GM18907 (cell line): ENCODE results near the gene HAUS5.
"Not testable (repeated sequence)": the region's sequence is repeated elsewhere in the genome, so short reads cannot be mapped to it uniquely, and the experiment has no call there.

ENCODE experiments used
- ATAC-seq: cut with Tn5 transposase; IDR thresholded peaks from one replicate; pipeline ENCODE4 v1.9.1; 2021; ENCODE audit warnings: mild to moderate bottlenecking, moderate library complexity; ENCODE audit not compliant: unreplicated experiment

HAUS5 gene, protein sequence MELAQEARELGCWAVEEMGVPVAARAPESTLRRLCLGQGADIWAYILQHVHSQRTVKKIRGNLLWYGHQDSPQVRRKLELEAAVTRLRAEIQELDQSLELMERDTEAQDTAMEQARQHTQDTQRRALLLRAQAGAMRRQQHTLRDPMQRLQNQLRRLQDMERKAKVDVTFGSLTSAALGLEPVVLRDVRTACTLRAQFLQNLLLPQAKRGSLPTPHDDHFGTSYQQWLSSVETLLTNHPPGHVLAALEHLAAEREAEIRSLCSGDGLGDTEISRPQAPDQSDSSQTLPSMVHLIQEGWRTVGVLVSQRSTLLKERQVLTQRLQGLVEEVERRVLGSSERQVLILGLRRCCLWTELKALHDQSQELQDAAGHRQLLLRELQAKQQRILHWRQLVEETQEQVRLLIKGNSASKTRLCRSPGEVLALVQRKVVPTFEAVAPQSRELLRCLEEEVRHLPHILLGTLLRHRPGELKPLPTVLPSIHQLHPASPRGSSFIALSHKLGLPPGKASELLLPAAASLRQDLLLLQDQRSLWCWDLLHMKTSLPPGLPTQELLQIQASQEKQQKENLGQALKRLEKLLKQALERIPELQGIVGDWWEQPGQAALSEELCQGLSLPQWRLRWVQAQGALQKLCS

DNA sequence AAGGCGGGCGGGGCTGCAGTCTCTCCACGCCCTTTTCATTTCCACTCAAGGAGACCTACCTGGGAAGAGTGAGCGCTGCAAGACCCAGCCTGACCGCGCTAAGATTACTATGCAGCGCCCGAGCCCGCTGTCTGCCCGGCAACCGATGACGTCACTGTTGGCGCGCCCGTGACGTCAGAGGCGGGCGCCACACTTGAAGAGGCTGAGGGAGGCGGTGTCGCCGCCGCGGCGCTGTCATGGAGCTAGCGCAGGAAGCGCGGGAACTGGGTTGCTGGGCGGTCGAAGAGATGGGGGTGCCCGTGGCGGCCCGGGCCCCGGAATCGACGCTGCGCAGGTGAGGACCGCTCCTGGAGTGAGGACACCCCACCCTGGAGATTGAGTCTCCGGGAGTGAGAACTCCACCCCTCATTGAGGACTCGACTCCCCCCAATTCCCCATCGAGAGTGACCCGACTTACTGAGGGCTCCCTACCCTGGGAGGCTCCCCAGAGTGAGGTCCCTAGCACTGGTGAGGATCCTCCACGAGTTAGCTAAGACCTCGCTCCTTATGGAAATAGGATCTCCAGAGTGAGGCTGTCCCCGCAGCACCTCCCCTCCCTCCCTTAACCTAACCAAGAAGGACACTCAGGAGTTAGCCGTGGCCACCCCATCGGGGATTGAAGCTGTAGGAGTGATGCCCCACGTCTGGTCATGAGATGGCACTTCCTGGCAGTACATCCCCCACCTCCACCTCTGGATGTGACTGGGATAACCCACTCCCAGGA is at the start of gene HAUS5:
HAUS5 (plus strand) TSS at position 177 of the 763 bp plus-strand sequence; CDS start at position 237, 60 bp downstream.
- peak; percentile 72 for ATAC-seq

DNA sequence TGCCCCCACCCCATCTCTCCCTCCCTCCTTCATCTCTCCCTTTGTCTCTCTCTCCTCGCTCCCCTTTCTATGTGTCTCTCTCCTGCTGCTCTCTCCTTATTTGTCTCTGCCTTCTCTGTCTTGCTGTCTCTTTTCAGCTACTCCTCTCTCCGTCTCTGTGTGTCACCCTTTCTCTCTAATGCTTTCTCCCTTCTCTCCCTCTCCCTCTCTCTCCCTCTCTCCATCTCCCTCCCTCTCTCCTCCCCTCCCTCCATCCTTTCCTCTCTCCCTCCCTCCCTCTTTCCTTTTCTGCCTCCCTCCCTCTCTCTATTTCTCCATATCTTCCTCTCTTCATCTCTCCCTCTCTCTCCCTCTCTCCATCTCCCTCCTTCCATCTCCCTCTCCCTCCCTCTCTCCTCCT is 49.8 kb upstream of the HAUS5 start:
- ATAC-seq, result no peak

DNA sequence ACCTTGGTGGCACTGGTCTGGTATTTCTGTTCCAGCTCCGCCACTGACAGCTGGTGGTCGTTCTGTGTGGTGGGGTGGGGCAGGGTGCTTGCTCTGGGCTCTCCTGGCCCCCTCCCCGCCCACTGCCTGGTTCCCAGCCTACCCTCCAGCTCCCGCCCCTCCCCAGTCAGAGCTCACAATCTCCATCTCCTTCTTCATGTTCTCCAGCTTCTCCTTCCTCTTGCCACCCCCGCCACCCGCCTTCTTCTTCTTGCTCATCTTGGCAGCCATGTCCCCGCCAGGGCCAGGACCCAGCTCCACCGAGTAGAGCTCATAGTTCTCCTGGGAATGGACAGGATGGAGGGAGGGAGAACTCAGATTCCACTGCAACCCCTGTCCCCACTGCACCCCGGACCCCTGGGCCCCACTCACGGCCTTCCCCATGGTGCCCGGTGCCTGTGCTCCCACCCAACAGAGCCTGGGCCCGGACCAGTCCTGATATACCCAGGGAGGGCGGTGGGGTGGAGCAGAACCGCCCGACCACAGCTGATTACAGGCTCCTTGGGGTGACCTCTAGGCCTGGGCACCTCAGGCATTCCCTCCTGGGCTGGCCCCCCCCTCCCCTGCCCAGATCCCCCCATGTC is 49.2 kb upstream of the HAUS5 start, which contains the start of gene ATP4A:
ATP4A (minus strand) TSS at position 452 of the 623 bp plus-strand sequence; CDS start at position 423, 29 bp downstream.
- no peak for ATAC-seq

DNA sequence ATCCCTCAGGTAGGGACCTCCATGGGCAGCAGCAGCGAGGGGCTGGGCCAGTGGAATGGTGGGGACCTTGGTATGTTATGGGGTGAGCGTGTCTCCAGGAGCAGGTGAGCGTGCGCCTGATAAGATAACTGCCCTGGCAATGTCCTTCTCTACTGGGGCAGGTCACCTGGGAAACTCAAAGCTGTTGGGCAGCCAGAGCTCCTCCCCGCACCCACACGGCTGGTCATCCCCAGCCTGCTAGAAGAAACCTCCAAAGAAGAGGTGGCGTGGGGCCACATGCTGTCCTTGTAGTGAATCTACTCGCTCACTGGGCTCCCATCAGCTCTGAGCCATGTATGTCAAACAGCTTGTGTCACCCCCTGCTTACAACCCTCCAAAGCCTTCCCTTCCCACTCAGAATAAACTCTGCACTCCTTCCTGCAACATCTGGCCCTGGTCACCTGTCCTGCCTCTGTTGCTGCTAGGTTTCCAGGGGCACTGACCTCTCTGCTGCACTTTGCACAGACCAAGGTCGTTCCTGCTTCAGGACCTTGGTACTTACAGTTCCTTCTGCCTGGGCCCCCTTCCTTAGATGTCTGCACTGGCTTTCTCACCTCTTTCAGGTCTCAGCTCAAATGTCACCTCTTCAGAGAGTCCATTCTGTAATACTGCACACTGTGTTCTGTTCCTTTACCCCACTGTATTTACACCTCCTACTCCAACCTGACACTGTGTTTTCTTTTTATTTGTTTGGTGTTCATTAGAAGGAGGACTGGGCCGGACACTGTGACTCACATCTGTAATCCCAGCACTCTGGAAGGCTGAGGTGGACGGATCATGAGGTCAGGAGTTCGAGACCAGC is 47.3 kb upstream of the HAUS5 start:
- ATAC-seq, result no peak

DNA sequence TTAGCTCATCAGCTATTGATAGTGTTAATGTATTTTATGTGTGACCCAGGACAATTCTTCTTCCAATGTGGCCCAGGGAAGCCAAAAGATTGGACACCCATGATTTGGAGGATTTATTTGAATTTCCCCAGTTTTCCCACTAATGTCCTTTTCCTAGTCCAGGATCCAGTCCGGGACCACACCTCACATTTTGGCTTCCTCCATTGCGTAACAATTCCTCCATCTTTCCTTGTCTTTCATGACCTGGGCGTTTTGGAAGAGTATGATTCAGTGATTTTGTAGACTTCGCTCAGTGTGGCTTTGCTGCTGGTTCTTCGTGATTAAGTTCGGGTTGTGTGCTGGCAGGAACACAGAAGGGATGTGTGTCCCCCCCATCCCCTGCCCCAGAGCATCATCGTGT is 45.8 kb upstream of the HAUS5 start:
- no peak for ATAC-seq

DNA sequence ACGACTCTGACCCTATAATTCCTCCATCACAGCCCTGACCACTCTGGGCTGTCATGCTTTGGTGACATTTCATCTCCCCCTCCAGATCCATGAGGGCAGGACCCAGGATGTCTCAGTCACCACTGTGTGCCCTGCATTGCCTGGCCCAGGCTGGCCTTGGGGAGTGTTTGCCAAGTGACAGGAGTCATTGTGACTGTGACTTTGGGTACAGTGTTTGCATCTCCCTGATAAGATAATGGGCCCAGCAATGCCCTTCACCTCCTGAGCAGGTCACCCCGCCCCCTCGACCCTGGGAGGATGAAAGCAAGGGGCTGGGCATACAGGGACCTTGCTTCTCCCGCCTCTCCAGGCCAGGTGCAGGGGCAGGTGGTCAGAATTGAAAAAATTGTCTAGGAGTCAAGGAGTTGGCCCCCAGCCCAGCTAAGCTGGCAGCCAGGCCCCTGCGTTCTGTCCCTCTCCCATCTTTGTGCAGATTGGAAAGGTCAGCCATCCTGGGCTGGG is 43.2 kb upstream of the HAUS5 start:
- no peak for ATAC-seq

DNA sequence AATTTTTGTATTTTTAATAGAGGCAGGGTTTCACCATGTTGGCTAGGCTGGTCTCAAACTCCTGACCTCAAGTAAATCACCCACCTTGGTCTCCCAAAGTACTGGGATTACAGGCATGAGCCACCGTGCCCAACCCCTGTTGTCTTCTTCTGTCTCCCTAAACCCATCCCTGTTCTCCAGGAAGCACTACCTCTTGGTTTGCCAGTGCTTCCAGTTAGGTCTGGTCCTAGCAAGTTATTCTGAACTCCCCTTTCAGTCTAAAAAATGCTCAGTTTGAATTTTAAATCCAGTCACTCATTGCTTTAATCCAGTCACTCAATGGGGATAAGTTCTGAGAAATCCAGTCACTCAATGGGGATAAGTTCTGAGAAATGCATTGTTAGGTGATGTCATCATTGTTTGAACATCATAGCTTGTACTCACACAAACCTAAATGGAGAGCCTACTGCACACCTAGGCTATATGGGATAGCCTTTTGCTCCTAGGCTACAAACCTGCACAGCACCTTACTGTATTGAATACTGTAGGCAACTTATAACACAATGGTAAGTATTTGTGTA is 41.0 kb upstream of the HAUS5 start:
- no peak for ATAC-seq

DNA sequence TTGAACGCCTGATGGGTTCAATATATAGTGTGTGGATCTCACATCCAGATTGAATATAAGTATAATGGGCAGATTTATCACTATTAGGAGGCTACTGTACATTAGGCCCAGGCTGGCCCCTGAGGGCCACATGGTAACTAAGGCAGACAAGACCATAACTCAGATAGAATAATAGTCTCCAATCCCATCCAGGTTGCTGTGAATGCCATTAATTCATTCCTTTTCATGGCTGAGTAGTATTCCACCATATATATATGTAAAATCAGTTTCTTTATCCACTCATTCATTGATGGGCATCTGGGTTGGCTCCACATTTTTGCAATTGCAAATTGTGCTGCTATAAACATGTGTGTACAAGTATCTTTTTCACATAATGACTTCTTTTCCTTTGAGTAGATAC is 34.6 kb upstream of the HAUS5 start:
- no peak for ATAC-seq

DNA sequence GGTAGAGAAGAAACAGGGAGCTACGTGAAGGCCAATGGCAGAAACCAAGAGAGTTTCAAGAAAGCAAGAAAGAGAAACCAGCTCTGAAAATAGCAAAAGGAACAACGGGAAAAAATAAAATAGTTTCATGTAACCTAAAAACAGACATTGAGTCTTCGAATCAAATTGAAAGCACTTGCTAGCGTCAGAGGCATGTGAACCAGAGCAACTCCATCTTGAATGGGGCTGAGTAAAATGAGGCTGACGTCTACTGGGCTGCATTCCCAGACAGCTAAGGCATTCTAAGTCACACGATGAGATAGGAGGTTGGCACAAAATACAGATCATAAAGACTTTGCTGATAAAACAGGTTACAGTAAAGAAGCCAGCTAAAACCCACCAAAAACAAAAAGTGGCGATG is 33.8 kb upstream of the HAUS5 start:
- ATAC-seq, result no peak

DNA sequence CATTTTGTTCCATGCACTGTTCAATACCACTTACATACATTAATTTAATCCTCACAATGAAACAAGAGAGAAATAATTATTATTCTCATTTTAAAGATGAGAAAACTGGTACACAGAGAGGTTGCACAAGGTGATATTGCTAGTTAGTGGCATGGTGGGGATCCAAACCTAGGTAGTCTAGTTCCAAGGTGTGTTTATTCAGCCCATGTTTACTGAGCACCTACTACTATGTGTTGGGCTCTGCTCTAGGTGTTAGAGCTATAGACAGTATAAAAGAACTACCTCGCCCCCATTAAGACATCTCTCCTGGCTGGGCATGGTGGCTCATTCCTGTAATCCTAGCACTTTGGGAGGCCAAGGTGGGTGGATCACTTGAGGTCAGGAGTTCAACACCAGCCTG is 29.8 kb upstream of the HAUS5 start:
- no peak for ATAC-seq

DNA sequence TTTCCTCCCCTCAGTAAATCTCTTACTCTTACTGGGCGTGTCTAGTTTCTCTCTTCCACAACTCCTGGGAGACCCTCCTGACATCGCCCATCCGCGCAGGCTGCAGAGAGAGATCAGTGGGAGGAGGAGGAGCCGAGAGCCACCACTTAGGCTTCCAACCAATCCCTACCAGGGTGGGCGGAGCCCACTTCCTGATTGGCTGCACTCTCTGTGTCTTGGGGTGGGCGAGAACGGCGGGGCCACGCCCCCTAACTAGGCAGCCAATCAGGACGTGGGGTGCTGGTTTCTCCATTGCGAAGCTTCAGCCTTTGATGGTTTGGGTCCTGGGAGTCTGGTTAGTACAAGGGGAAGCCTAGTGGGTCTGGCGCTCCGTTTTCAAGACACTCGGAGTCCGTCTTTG is 26.7 kb upstream of the HAUS5 start, which contains the start of gene PMIS2:
PMIS2 (plus strand) TSS at position 326 of the 400 bp plus-strand sequence. CDS start 87 bp downstream, outside the sequence.
- no peak for ATAC-seq

DNA sequence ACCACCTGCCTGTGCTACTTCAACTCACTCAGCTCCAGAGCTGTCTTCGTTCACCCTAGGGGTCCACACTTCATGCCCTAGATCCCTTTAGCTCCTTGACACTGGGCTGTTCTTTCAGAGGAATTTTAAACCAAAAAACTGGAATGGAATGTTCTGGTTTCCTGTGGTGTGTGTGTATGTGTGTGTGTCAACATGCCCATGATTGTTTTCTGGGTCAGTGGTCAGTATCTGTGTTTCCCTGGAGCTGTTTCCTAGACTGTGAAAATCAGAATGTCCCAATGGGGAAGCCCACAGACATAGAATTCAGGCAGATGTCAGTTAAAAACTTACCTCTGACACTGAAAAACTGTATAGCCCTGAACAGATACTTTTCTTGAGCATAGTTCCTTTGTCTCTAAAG is 25.2 kb upstream of the HAUS5 start:
- no peak for ATAC-seq

DNA sequence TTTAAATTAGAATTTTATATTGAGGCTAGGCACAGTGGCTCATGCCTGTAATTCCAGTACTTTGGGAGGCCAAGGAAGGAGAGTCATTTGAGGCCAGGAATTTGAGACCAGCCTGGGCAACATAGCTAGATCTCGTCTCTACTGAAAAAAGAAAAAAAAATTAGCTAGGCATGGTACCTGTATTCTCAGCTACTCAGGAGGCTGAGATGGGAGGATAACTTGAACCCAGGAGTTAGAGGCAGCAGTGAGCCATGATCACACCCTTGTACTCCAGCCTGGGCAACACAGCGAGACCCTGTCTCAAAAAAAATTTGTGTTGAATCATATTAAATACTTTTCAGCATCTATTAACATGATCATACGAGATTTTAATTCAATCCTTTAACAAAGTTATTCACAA is 21.7 kb upstream of the HAUS5 start:
- ATAC-seq, result no peak

DNA sequence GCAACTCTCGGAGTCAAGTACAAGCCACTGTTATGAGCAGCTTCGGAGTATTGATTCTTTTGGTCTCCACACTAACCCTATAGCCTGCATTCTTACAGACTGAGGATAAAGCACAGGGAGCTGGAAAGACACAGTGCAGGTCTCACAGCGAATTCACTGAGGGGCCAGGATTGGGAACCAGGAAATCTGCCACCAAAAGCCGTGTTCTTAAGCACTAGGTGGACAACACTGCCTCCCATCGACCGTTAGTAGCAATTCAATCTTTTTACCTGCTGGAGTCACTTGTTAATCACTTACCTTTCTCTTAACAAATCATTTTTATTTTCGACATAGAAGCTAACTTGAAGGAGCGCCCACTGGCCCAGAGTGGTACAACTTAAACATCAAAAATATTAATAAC is 20.3 kb upstream of the HAUS5 start:
- no peak for ATAC-seq

DNA sequence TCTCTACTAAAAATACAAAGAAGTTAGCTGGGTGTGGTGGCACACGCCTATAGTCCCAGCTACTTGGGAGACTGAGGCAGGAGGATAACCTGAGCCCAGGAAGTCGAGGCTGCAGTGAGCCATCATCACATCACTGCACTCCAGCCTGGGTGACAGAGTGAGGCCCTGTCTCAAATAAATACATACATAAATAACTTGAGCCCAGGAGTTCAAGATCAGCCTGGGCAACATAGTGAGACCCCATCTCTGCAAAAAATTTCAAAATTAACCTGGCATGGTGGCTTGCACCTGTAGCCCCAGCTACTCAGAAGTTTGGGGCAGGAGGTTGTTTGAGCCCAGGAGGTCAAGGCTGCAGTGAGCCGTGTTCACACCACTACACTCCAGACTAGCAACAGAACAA is 17.5 kb upstream of the HAUS5 start:
- not testable (repeated sequence) for ATAC-seq

DNA sequence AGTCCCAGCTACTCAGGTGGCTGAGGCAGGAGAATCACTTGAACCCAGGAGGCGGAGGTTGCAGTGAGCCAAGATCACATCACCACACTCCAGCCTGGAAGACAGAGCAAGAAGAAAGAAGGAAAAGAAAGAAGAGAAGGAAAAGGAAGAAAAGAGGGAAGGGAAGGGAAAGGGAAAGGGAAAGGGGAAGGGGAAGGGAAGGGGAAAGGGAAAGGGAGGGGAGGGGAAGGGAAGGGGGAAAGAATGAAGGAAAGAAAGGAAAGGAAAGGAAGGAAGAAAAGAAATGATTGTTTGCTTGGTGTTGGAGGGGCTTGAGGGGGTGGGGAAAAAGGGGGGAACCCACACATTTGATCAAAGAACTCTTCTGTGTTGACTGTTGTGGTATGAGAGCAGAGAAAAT is 16.6 kb upstream of the HAUS5 start:
- ATAC-seq, result no peak

DNA sequence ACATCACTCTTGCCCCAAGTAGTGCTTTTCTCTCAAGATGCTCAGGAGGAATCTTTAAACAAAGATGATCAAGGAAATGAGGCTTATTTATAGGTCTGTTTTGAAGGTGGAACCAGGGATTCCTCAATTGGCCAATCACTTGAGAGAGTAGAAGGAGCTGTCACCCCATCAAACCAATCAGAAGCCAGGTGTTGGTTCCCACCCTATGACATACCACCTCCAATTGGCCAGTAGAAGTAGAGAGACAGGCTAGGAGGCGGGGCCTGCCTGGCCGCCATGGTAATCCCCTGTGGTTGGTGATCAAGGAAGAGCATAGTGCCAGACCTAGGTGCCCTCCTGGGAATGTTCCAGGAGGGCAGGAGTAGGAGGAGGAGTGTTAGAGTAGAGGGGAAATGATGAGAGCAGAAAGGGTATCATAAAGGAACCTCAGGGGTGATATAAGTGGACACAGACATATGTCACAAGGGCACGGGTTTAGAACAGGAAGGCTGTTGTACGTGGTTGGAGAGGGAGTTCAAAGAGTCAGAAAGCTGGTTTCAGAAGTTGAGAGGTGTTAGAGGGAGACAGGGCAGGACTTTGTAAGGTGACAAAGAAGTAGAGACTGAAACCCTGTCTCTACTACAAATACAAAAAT is 16.1 kb upstream of the HAUS5 start:
- peak; percentile 55 for ATAC-seq

DNA sequence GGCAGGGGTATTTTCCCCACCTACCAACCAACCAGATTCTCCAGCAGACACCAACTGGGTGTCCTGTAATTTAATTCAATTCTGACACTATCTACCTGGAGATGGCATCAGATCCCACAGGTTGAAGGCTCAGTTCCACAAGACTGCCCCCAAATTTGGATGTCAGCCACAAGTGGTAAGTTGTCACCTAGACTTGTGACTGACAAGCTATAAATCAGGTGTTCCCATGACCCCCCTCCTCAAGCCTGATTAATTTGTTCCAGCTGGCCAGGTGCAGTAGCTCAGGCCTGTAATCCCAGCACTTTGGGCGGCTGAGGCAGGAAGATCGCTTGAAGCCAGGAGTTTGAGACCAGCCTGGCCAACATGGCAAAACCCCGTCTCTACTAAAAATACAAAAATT is 10.6 kb upstream of the HAUS5 start:
- ATAC-seq, result no peak

DNA sequence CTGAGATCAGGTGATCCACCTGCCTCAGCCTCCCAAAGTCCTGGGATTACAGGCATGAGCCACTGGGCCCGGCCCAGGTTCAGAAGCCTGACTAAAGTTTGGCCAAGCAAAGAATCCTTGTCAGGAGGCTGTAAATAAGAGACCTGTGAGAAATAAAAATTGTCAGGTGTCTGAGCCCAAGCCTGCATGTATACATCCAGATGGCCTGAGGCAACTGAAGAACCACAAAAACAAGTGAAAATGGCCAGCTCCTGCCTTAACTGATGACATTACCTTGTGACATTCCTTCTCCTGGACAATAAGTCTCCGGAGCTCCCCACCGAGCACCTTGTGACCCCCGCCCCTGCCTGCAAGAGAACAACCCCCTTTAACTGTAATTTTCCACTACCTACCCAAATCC is 8.1 kb upstream of the HAUS5 start:
- ATAC-seq, result not testable (repeated sequence)
